Smooth muscle cell (in vitro differentiated cells): Measurements from ENCODE around the gene EYA2. TPM values are rescaled to one million over a fixed set of nuclear protein-coding genes. Genes with fewer than 3 reads are reported as not detected.

Experiments
- DNase-seq: peaks from one replicate; lab custom pipeline; 2025; ENCODE audit not compliant: unreplicated experiment; lab: John Stamatoyannopoulos, UW
- H2AFZ ChIP-seq: fragments of 200-600 bp; sonication (generic); 2 replicates; pipeline ENCODE4 v1.6.0; 2016; ENCODE audit warnings: antibody characterized with exemption, low read depth, mild to moderate bottlenecking
- H3F3A ChIP-seq: fragments of 200-600 bp; sonication (generic); 2 replicates; pipeline ENCODE4 v1.6.0; 2017; ENCODE audit warnings: antibody characterized with exemption, low read depth
- H3K27ac ChIP-seq: fragments of 200-600 bp; sonication (generic); 2 replicates; pipeline ENCODE4 v1.5.1; 2016; ENCODE audit warnings: low read depth, mild to moderate bottlenecking
- H3K27me3 ChIP-seq: fragments of 200-600 bp; sonication (generic); 2 replicates; pipeline ENCODE4 v1.6.1; 2016; ENCODE audit warnings: low read depth, mild to moderate bottlenecking
- H3K36me3 ChIP-seq: fragments of 200-600 bp; sonication (generic); 2 replicates; pipeline ENCODE4 v1.5.1; 2016; ENCODE audit warnings: low read depth
- H3K4me1 ChIP-seq: fragments of 200-600 bp; sonication (generic); 2 replicates; pipeline ENCODE4 v1.5.1; 2016; ENCODE audit warnings: low read depth
- H3K4me2 ChIP-seq: fragments of 200-600 bp; sonication (generic); 2 replicates; pipeline ENCODE4 v1.6.0; 2016; ENCODE audit warnings: mild to moderate bottlenecking
- H3K4me3 ChIP-seq: fragments of 200-600 bp; sonication (generic); 2 replicates; pipeline ENCODE4 v1.5.1; 2016; ENCODE audit warnings: mild to moderate bottlenecking
- H3K79me2 ChIP-seq: fragments of 200-600 bp; sonication (generic); 2 replicates; pipeline ENCODE4 v1.6.0; 2016; ENCODE audit warnings: low read depth, mild to moderate bottlenecking
- H3K9ac ChIP-seq: fragments of 200-600 bp; sonication (generic); 2 replicates; pipeline ENCODE4 v1.6.0; 2016; ENCODE audit warnings: low read depth
- H3K9me3 ChIP-seq: fragments of 200-600 bp; sonication (generic); replicated peaks from 2 replicates; pipeline ENCODE4 v1.5.1; 2016; ENCODE audit warnings: low read depth
- H4K20me1 ChIP-seq: fragments of 200-600 bp; sonication (generic); 2 replicates; pipeline ENCODE4 v1.6.0; 2016; ENCODE audit warnings: low read depth
- CTCF ChIP-seq: fragments of 200-600 bp; sonication (generic); IDR thresholded peaks from 2 replicates; pipeline ENCODE4 v1.5.1; 2017; ENCODE audit warnings: borderline replicate concordance, mild to moderate bottlenecking, antibody characterized with exemption; ENCODE audit not compliant: insufficient read depth, poor library complexity, severe bottlenecking
- WGBS: methylation state at CpG from one replicate; pipeline ENCODE4 v1.1.7; 2016; ENCODE audit warnings: low lambda C conversion rate; 5-methylcytosine and 5-hydroxymethylcytosine counted together
- polyA plus RNA-seq: library from polyadenylated mRNA; unstranded; fragments of >200 nt; fragmentation: Nextera tagmentation; extraction: Ambion mirVana; gene quantifications from 2 replicates; pipeline ENCODE4 v1.2.1, GENCODE V29; 2016
- total RNA-seq: library from RNA; depleted of rRNA; stranded (reverse); fragments of >200 nt; gene quantifications from 2 replicates; pipeline ENCODE4 v1.2.3, GENCODE V29; 2014

Gene EYA2
- total and polyA plus RNA-seq, 2 experiments from 2014 or later, result 0.98 to 1.3 TPM

GRCh38 chr20:46979603-46980241 is 85.1 kb downstream of the EYA2 start:
- no peak for DNase-seq
- H3K4me2 ChIP-seq, result no peak overlapping the region
- peaks cover 10% of the 10 kb centered on the region for H3K4me1 ChIP-seq
- no peaks in the 10 kb centered on the region for H3F3A ChIP-seq
- peak overlapping the region; percentile 40 for H3K27ac ChIP-seq
- H3K36me3 ChIP-seq, result no peaks in the 10 kb centered on the region
- H3K79me2 ChIP-seq, result no peaks in the 10 kb centered on the region
- no peak overlapping the region for H3K4me3 ChIP-seq
- no peak overlapping the region for H2AFZ ChIP-seq
- no peak overlapping the region for H3K9ac ChIP-seq
- H3K9me3 ChIP-seq, result no peaks in the 10 kb centered on the region
- WGBS, result 54% methylated on average over 8 of the region's 8 CpGs
- TF ChIP-seq CTCF, result no peak
- H3K27me3 ChIP-seq, result no peaks in the 10 kb centered on the region
- H4K20me1 ChIP-seq, result no peaks in the 10 kb centered on the region

- Histone ChIP-seq H3K79me2 (no peaks in the 10 kb centered on the region), H3K27ac (peak overlapping the region; percentile 4)
- no peak for DNase-seq
Observed at GRCh38 chr20:46981184-46981583, 86.5 kb downstream of the EYA2 start.

GRCh38 chr20:46983466-46983865 is 88.8 kb downstream of the EYA2 start:
- no peak overlapping the region for H3K4me3 ChIP-seq
- DNase-seq, result no peak

More at GRCh38 chr20:46981184-46981583, 86.5 kb downstream of the EYA2 start:
- Histone ChIP-seq H3K27me3 (no peaks in the 10 kb centered on the region), H3K9ac (no peak overlapping the region), H3F3A (peaks cover 5% of the 10 kb centered on the region), H4K20me1 (no peaks in the 10 kb centered on the region), H3K9me3 (no peaks in the 10 kb centered on the region), H3K4me2 (no peak overlapping the region), H3K4me1 (peaks cover 10% of the 10 kb centered on the region), H3K36me3 (no peaks in the 10 kb centered on the region), H2AFZ (no peak overlapping the region), H3K4me3 (no peak overlapping the region)
- no peak for TF ChIP-seq CTCF

More at GRCh38 chr20:46983466-46983865, 88.8 kb downstream of the EYA2 start:
- H4K20me1 ChIP-seq, result no peaks in the 10 kb centered on the region
- peaks cover 10% of the 10 kb centered on the region for H3K4me1 ChIP-seq
- peaks cover 5% of the 10 kb centered on the region for H3F3A ChIP-seq
- H3K36me3 ChIP-seq, result no peaks in the 10 kb centered on the region
- no peak overlapping the region for H3K27ac ChIP-seq
- H3K4me2 ChIP-seq, result no peak overlapping the region
- no peaks in the 10 kb centered on the region for H3K9me3 ChIP-seq
- TF ChIP-seq CTCF, result no peak
- no peak overlapping the region for H2AFZ ChIP-seq
- no peaks in the 10 kb centered on the region for H3K27me3 ChIP-seq
- H3K9ac ChIP-seq, result no peak overlapping the region
- WGBS, result 79% methylated on average over 1 of the region's 1 CpG
- no peaks in the 10 kb centered on the region for H3K79me2 ChIP-seq
